NOMO-1 (cell line): ENCODE data around the gene MEF2C.
"Not testable (repeated sequence)": the region's sequence is repeated elsewhere in the genome, so short reads cannot be mapped to it uniquely, and the experiment has no call there.

Experiments used
- DNase-seq, 2 experiments: peaks; one replicate each; lab custom pipeline; 2025; ENCODE audit not compliant: unreplicated experiment in 2 of 2; lab: John Stamatoyannopoulos, UW

MEF2C gene

GRCh38 chr5:88868468-88869068 lies 14.4 kb downstream of the MEF2C start:
- no peak for DNase-seq

- no peak for DNase-seq
These were observed 15.3 kb downstream of the MEF2C start for GRCh38 chr5:88867638-88868037.

GRCh38 chr5:88863523-88863922 lies 19.5 kb downstream of the MEF2C start:
- no peak for DNase-seq

- no peak for DNase-seq
These were observed 20.3 kb downstream of the MEF2C start for GRCh38 chr5:88862547-88863175.

- DNase-seq, result no peak
These were observed 21.8 kb downstream of the MEF2C start for GRCh38 chr5:88861231-88861630.

- DNase-seq, result no peak
These were observed 22.5 kb downstream of the MEF2C start for GRCh38 chr5:88860501-88860900.

GRCh38 chr5:88858392-88858791 lies 24.6 kb downstream of the MEF2C start:
- DNase-seq, result no peak

GRCh38 chr5:88856381-88856780 lies 26.6 kb downstream of the MEF2C start:
- DNase-seq, result not testable (repeated sequence)

GRCh38 chr5:88854769-88855168 lies 28.2 kb downstream of the MEF2C start:
- DNase-seq, result no peak

- peak; percentile 24 to 75 for DNase-seq
These were observed 35.6 kb downstream of the MEF2C start for GRCh38 chr5:88847420-88847819.

GRCh38 chr5:88846434-88846833 lies 36.5 kb downstream of the MEF2C start:
- no peak for DNase-seq

- DNase-seq, result peak; percentile 26 to 90
These were observed 37.8 kb downstream of the MEF2C start for GRCh38 chr5:88845081-88845697.

GRCh38 chr5:88842784-88843183 lies 40.2 kb downstream of the MEF2C start:
- no peak for DNase-seq

GRCh38 chr5:88841212-88841611 lies 41.8 kb downstream of the MEF2C start:
- DNase-seq, result no peak

- no peak for DNase-seq
These were observed 42.5 kb downstream of the MEF2C start for GRCh38 chr5:88840495-88840894.

- no peak for DNase-seq
These were observed 43.7 kb downstream of the MEF2C start for GRCh38 chr5:88839238-88839637.

GRCh38 chr5:88838500-88838899 lies 44.5 kb downstream of the MEF2C start:
- DNase-seq, result no peak

GRCh38 chr5:88837817-88838216 lies 45.2 kb downstream of the MEF2C start:
- DNase-seq, result no peak

- DNase-seq, result no peak
These were observed 45.8 kb downstream of the MEF2C start for GRCh38 chr5:88837222-88837621.

- DNase-seq, result no peak
These were observed 46.7 kb downstream of the MEF2C start for GRCh38 chr5:88836195-88836838.

GRCh38 chr5:88834499-88834898 lies 48.5 kb downstream of the MEF2C start:
- DNase-seq, result no peak

GRCh38 chr5:88834131-88834462 lies 48.9 kb downstream of the MEF2C start:
- no peak for DNase-seq
